ENCODE results near the gene NOG. TPM values are rescaled to one million over a fixed set of nuclear protein-coding genes. Genes with fewer than 3 reads are reported as not detected.

Gene NOG
- total RNA-seq, 1 experiment from 2014 or later = 0.25 TPM

Other genes with a start within 250 kb of the NOG start
- gene C17orf67, start 240.2 kb downstream of the NOG start, total RNA-seq (2021; ENCODE audit: unreplicated experiment) = 0.84 TPM
- 5.2 TPM for gene DGKE, start 240.5 kb downstream of the NOG start, total RNA-seq (2021; ENCODE audit: unreplicated experiment)